HCT116 (cell line): ENCODE measurements around the gene VGLL2. TPM values are rescaled to one million over a fixed set of nuclear protein-coding genes. Genes with fewer than 3 reads are reported as not detected.

Experiments used
- ATAC-seq: fragments of 200-7000 bp; cut with Tn5 transposase; 2 replicates; pipeline ENCODE4 v1.9.1; 2020; ENCODE audit warnings: mild to moderate bottlenecking, moderate library complexity
- BruUV-seq: library from RNA; stranded (reverse); fragments of 400-500 nt; replicated peaks from 2 replicates; lab custom pipeline; 2021; lab: Mats Ljungman, UMichigan
- CTCF ChIA-PET: fragments of 300-600 bp; sonication (Branson Sonifier 250); formaldehyde crosslinking; loops from one replicate; lab custom pipeline; 2021; ENCODE audit warnings: antibody characterized with exemption; lab: Charles Lee
- POLR2A ChIA-PET: fragments of 300-600, 350-600 bp; sonication (Branson Sonifier 250); formaldehyde crosslinking; loops from one replicate; lab custom pipeline; 2021; ENCODE audit warnings: antibody characterized with exemption; lab: Charles Lee
- RAD21 ChIA-PET, 2 experiments: fragments of 300-600 bp; sonication (Branson Sonifier 250); formaldehyde crosslinking; loops; one replicate each; lab custom pipeline; 2023; ENCODE audit warnings: low total read pairs in 2 of 2; ENCODE audit not compliant: uncharacterized antibody in 2 of 2, unreplicated experiment in 2 of 2, low non-redundant PET in 1 of 2; lab: Charles Lee
- DNase-seq: peaks from one replicate; pipeline ENCODE4 v3.0.0-alpha.2; 2010; ENCODE audit warnings: low read depth, low spot score
- H2AFZ ChIP-seq: fragments of 200-600 bp; shearing (Covaris generic), sonication (generic); 2 replicates; pipeline ENCODE4 v1.6.1; 2017; ENCODE audit warnings: low read depth, mixed run types, mixed read lengths, antibody characterized with exemption, low read length; ENCODE audit not compliant: poor library complexity, severe bottlenecking
- H3K27ac ChIP-seq: 2 replicates; pipeline ENCODE4 v1.5.1; 2012; ENCODE audit warnings: low read depth, low read length
- H3K27me3 ChIP-seq: fragments of 200-600 bp; sonication (generic); 2 replicates; pipeline ENCODE4 v1.6.1; 2016; ENCODE audit warnings: mixed run types, low read length, mixed read lengths; ENCODE audit not compliant: insufficient read depth
- H3K36me3 ChIP-seq, 2 experiments: fragments of 200-500 bp in 1 of 2; fragments of 200-600 bp in 1 of 2; sonication (Bioruptor generic) in 1 of 2; sonication (generic) in 1 of 2; 2 replicates each; pipeline versions ENCODE4 v1.5.1 to v1.6.1; 2014 to 2016; ENCODE audit warnings: low read length in 2 of 2, inconsistent platforms in 1 of 2, mixed read lengths in 1 of 2, mixed run types in 1 of 2; ENCODE audit not compliant: insufficient read depth in 2 of 2, control insufficient read depth in 1 of 2
- H3K4me1 ChIP-seq, 2 experiments: fragments of 200-600 bp in 1 of 2; sonication (generic) in 1 of 2; 2 replicates each; pipeline versions ENCODE4 v1.5.1 to v1.6.1; 2012 to 2017; ENCODE audit warnings: low read length in 2 of 2, inconsistent platforms in 1 of 2, mild to moderate bottlenecking in 1 of 2, mixed read lengths in 1 of 2, mixed run types in 1 of 2, moderate library complexity in 1 of 2; ENCODE audit not compliant: insufficient read depth in 2 of 2, control insufficient read depth in 1 of 2
- H3K4me2 ChIP-seq: fragments of 200-600 bp; sonication (generic); 2 replicates; pipeline ENCODE4 v1.6.1; 2017; ENCODE audit warnings: mixed run types, low read length, mixed read lengths
- H3K4me3 ChIP-seq, 2 experiments: fragments of 200-600 bp in 1 of 2; sonication (generic) in 1 of 2; replicated peaks in 1 of 2; 2 replicates each; pipeline ENCODE4 v1.5.1; 2011 to 2016; ENCODE audit warnings: low read length in 2 of 2, control low read depth in 1 of 2, low read depth in 1 of 2, mild to moderate bottlenecking in 1 of 2, mixed read lengths in 1 of 2, mixed run types in 1 of 2
- H3K79me2 ChIP-seq: fragments of 200-600 bp; sonication (generic); 2 replicates; pipeline ENCODE4 v1.6.1; 2017; ENCODE audit warnings: mild to moderate bottlenecking, mixed run types, low read length, moderate library complexity, mixed read lengths; ENCODE audit not compliant: insufficient read depth
- H3K9ac ChIP-seq: fragments of 200-600 bp; sonication (generic); 2 replicates; pipeline ENCODE4 v1.6.1; 2016; ENCODE audit warnings: low read length, mixed read lengths
- H3K9me2 ChIP-seq: fragments of 200-600 bp; sonication (generic), shearing (Covaris generic); 2 replicates; pipeline ENCODE4 v1.6.1; 2017; ENCODE audit warnings: mixed run types, mild to moderate bottlenecking, moderate library complexity; ENCODE audit not compliant: insufficient read depth
- H3K9me3 ChIP-seq, 2 experiments: fragments of 200-500 bp in 1 of 2; fragments of 200-600 bp in 1 of 2; sonication (Bioruptor generic) in 1 of 2; sonication (generic) in 1 of 2; 2 replicates each; pipeline ENCODE4 v1.6.1; 2014 to 2017; ENCODE audit warnings: low read length in 2 of 2, mixed read lengths in 2 of 2, inconsistent platforms in 1 of 2, low read depth in 1 of 2, mild to moderate bottlenecking in 1 of 2, mixed run types in 1 of 2, moderate library complexity in 1 of 2; ENCODE audit not compliant: control insufficient read depth in 1 of 2, insufficient read depth in 1 of 2
- H4K20me1 ChIP-seq: fragments of 200-600 bp; sonication (generic), shearing (Covaris generic); 2 replicates; pipeline ENCODE4 v1.6.1; 2017; ENCODE audit warnings: mixed run types, mild to moderate bottlenecking, moderate library complexity; ENCODE audit not compliant: insufficient read depth
- CEBPB ChIP-seq: IDR thresholded peaks from 2 replicates; pipeline ENCODE4 v1.6.1; 2012; ENCODE audit warnings: low read depth
- CTCF ChIP-seq, 3 experiments: fragments of 200-600 bp in 1 of 3; sonication (generic) in 1 of 3; IDR thresholded peaks in 2 of 3; conservative IDR thresholded peaks in 1 of 3; 2 replicates each; pipeline ENCODE4 v1.5.1; 2012 to 2017; ENCODE audit warnings: low read depth in 2 of 3, low read length in 2 of 3, antibody characterized with exemption in 1 of 3, borderline replicate concordance in 1 of 3, control low read depth in 1 of 3, mild to moderate bottlenecking in 1 of 3, mixed read lengths in 1 of 3, mixed run types in 1 of 3, moderate library complexity in 1 of 3; ENCODE audit not compliant: insufficient read depth in 1 of 3
- EZH2 ChIP-seq: fragments of 200-600 bp; sonication (generic); IDR thresholded peaks from 2 replicates; pipeline ENCODE4 v1.6.1; 2017; ENCODE audit warnings: antibody characterized with exemption, mixed run types
- REST ChIP-seq: IDR thresholded peaks from 2 replicates; pipeline ENCODE4 v1.6.1; 2012; ENCODE audit warnings: low read depth
- SP1 ChIP-seq: IDR thresholded peaks from 2 replicates; pipeline ENCODE4 v1.6.1; 2012; ENCODE audit warnings: low read depth
- YY1 ChIP-seq: IDR thresholded peaks from 2 replicates; pipeline ENCODE4 v1.6.1; 2011; ENCODE audit warnings: low read length, low read depth, moderate library complexity, mild to moderate bottlenecking; ENCODE audit not compliant: insufficient replicate concordance; ENCODE audit errors: extremely low read depth
- ZBTB33 ChIP-seq: IDR thresholded peaks from 2 replicates; pipeline ENCODE4 v1.6.1; 2011; ENCODE audit warnings: mild to moderate bottlenecking, low read length, moderate library complexity; ENCODE audit not compliant: insufficient replicate concordance; ENCODE audit errors: extremely low read depth
- ZNF274 ChIP-seq: fragments of 200-500 bp; sonication (Bioruptor generic); IDR thresholded peaks from 2 replicates; pipeline ENCODE4 v1.6.1; 2014; ENCODE audit warnings: mild to moderate bottlenecking, low read depth, low read length, inconsistent platforms
- intact Hi-C: fragments of 100-400 bp; cut with micrococcal nuclease; formaldehyde crosslinking; loops from 2 replicates; pipeline ENCODE4 v1.10.0; 2022
- total RNA-seq: library from RNA; stranded (reverse); gene quantifications from one replicate; pipeline ENCODE4 v1.2.1, GENCODE V29; 2021; ENCODE audit not compliant: unreplicated experiment

Gene VGLL2
- total RNA-seq, 1 experiment from 2014 or later: not detected

GRCh38 chr6:117270843-117271507 lies 5.6 kb downstream of the VGLL2 start:
- Histone ChIP-seq H3K9ac (no peak overlapping the region), H3K4me3 (no peak overlapping the region), H3K9me3 (no peaks in the 10 kb centered on the region), H2AFZ (no peak overlapping the region), H3K4me1 (no peaks in the 10 kb centered on the region), H4K20me1 (no peaks in the 10 kb centered on the region), H3K36me3 (no peaks in the 10 kb centered on the region), H3K79me2 (no peaks in the 10 kb centered on the region), H3K4me2 (no peak overlapping the region), H3K27me3 (peaks cover 6% of the 10 kb centered on the region; the same call in 1 of the 2 replicates), H3K27ac (no peak overlapping the region), H3K9me2 (no peaks in the 10 kb centered on the region)
- POLR2A ChIA-PET: no interaction called here
- intact Hi-C loops: no loop called here
- ATAC-seq: no peak
- RAD21 ChIA-PET: no interaction called here
- TF ChIP-seq CEBPB (no peak), EZH2 (no peak)
- DNase-seq: no peak
- CTCF ChIA-PET: no interaction called here
- BruUV-seq: no TSS peak

- no peak overlapping the region for H3K9ac ChIP-seq
- RAD21 ChIA-PET: no interaction called here
- no peak overlapping the region for H3K4me2 ChIP-seq
- H4K20me1 ChIP-seq: no peaks in the 10 kb centered on the region
- H3K79me2 ChIP-seq: no peaks in the 10 kb centered on the region
- no TSS peak for BruUV-seq
- 0 out of 2 replicates have a peak, but pooled peaks cover 3% of the 10 kb centered on the region for H3K27me3 ChIP-seq
- CTCF ChIA-PET: no interaction called here
- no peak for ATAC-seq
- intact Hi-C loops: no loop called here
- H3K4me1 ChIP-seq: no peaks in the 10 kb centered on the region
- POLR2A ChIA-PET: no interaction called here
- H3K27ac ChIP-seq: no peak overlapping the region
- H3K4me3 ChIP-seq: no peak overlapping the region
- no peaks in the 10 kb centered on the region for H3K9me2 ChIP-seq
- no peak overlapping the region for H2AFZ ChIP-seq
- no peaks in the 10 kb centered on the region for H3K36me3 ChIP-seq
- no peaks in the 10 kb centered on the region for H3K9me3 ChIP-seq
- no peak for DNase-seq
- TF ChIP-seq CTCF (IDR thresholded peaks at IDR 0.05 in 2 of 3, conservative IDR thresholded peaks at IDR 0.05 in 1 of 3; ENCODE audit: borderline replicate concordance in 1 of 3, insufficient read depth in 1 of 3, low read depth in 2 of 3, low read length in 2 of 3) (no peak), ZNF274 (no peak), YY1 (no peak), SP1 (no peak), ZBTB33 (no peak), REST (no peak)
Measured at GRCh38 chr6:117272032-117272866, 6.9 kb downstream of the VGLL2 start.
